Duodenal mucosa (tissue), 2 donors: ENCODE results near the gene MISP.
A peak's percentile ranks its signal among the peaks of the same experiment; 100 is the strongest.

Experiments used
- H3K27ac ChIP-seq: one replicate; pipeline ENCODE4 v1.7.0; 2013; ENCODE audit warnings: low read depth, low read length
- H3K27me3 ChIP-seq, 2 donors: one replicate each; pipeline ENCODE4 v1.7.0; 2013; ENCODE audit warnings: low read length in 2 of 2, control low read depth in 1 of 2; ENCODE audit not compliant: insufficient read depth in 2 of 2, control insufficient read depth in 1 of 2
- H3K36me3 ChIP-seq, 2 donors: one replicate each; pipeline ENCODE4 v1.7.0; 2013; ENCODE audit warnings: low read length in 2 of 2, control low read depth in 1 of 2; ENCODE audit not compliant: insufficient read depth in 2 of 2, control insufficient read depth in 1 of 2
- H3K4me1 ChIP-seq, 2 donors: one replicate each; pipeline ENCODE4 v1.7.0; 2013; ENCODE audit warnings: low read length in 2 of 2, control low read depth in 1 of 2; ENCODE audit not compliant: insufficient read depth in 2 of 2, control insufficient read depth in 1 of 2
- H3K4me3 ChIP-seq, 2 donors: one replicate each; pipeline ENCODE4 v1.7.0; 2013; ENCODE audit warnings: low read length in 2 of 2, low read depth in 1 of 2
- H3K9ac ChIP-seq, 2 donors: one replicate each; pipeline ENCODE4 v1.7.0; 2013; ENCODE audit warnings: low read length in 2 of 2, low read depth in 1 of 2
- H3K9me3 ChIP-seq, 2 donors: one replicate each; pipeline ENCODE4 v1.7.0; 2013; ENCODE audit warnings: low read length in 2 of 2, control low read depth in 1 of 2; ENCODE audit not compliant: control insufficient read depth in 1 of 2

MISP gene

GRCh38 chr19:746208-746819 lies 4.6 kb upstream of the MISP start:
- Histone ChIP-seq H3K36me3 (no peaks in the 10 kb centered on the region), H3K4me1 (peaks cover 15 to 21% of the 10 kb centered on the region in 2 donors), H3K9me3 (no peaks in the 10 kb centered on the region)

GRCh38 chr19:746956-747355 lies 4.0 kb upstream of the MISP start:
- Histone ChIP-seq H3K4me1 (peaks cover 15 to 21% of the 10 kb centered on the region in 2 donors), H3K9ac (no peak overlapping the region), H3K27me3 (no peaks in the 10 kb centered on the region), H3K9me3 (no peaks in the 10 kb centered on the region), H3K4me3 (no peak overlapping the region), H3K36me3 (no peaks in the 10 kb centered on the region), H3K27ac (no peak overlapping the region)

More at GRCh38 chr19:746208-746819, 4.6 kb upstream of the MISP start:
- Histone ChIP-seq H3K27ac (no peak overlapping the region), H3K9ac (no peak overlapping the region), H3K27me3 (no peaks in the 10 kb centered on the region), H3K4me3 (no peak overlapping the region)

- peaks cover 12 to 18% of the 10 kb centered on the region in 2 donors for H3K4me1 ChIP-seq
- no peaks in the 10 kb centered on the region for H3K9me3 ChIP-seq
- H3K36me3 ChIP-seq, result no peaks in the 10 kb centered on the region
- peak overlapping the region; percentile 77 for H3K27ac ChIP-seq
- H3K27me3 ChIP-seq, result no peaks in the 10 kb centered on the region
- peak overlapping the region; percentile 27 to 82 for H3K9ac ChIP-seq
- peak overlapping the region; percentile 16 to 35 for H3K4me3 ChIP-seq
Measured at GRCh38 chr19:747432-748273, 3.3 kb upstream of the MISP start.

GRCh38 chr19:748274-748598 lies 2.7 kb upstream of the MISP start:
- Histone ChIP-seq H3K36me3 (no peaks in the 10 kb centered on the region), H3K27me3 (no peaks in the 10 kb centered on the region), H3K9me3 (no peaks in the 10 kb centered on the region), H3K4me1 (peaks cover 12% of the 10 kb centered on the region in 2 donors), H3K9ac (peak overlapping the region; percentile 69 to 82), H3K27ac (peak overlapping the region; percentile 77), H3K4me3 (peak overlapping the region; percentile 68 to 70)

GRCh38 chr19:749811-750210 lies 1.1 kb upstream of the MISP start:
- Histone ChIP-seq H3K9me3 (no peaks in the 10 kb centered on the region), H3K27me3 (no peaks in the 10 kb centered on the region), H3K27ac (peak overlapping the region; percentile 80), H3K36me3 (no peaks in the 10 kb centered on the region), H3K4me1 (peaks cover 6 to 17% of the 10 kb centered on the region in 2 donors), H3K9ac (peak overlapping the region; percentile 77 to 82), H3K4me3 (peak overlapping the region; percentile 68 to 70)

GRCh38 chr19:751501-752341 lies 809 bp downstream of the MISP start:
- Histone ChIP-seq H3K4me1 (peaks cover 0 to 26% of the 10 kb centered on the region in 2 donors), H3K4me3 (peak overlapping the region; percentile 62 to 85), H3K9me3 (no peaks in the 10 kb centered on the region), H3K27ac (peak overlapping the region; percentile 97), H3K27me3 (no peaks in the 10 kb centered on the region), H3K36me3 (peaks cover 2 to 3% of the 10 kb centered on the region in 2 donors), H3K9ac (peak overlapping the region; percentile 79 to 94)

- Histone ChIP-seq H3K27me3 (no peaks in the 10 kb centered on the region), H3K36me3 (peaks cover 4 to 15% of the 10 kb centered on the region in 2 donors), H3K27ac (peak overlapping the region; percentile 96), H3K9ac (peak overlapping the region; percentile 82 to 86), H3K9me3 (no peaks in the 10 kb centered on the region), H3K4me1 (peaks cover 0 to 32% of the 10 kb centered on the region in 2 donors), H3K4me3 (peak overlapping the region; percentile 71 to 85)
Measured at GRCh38 chr19:752652-753517, 2.0 kb downstream of the MISP start.

- H3K9ac ChIP-seq, result peak overlapping the region; percentile 48 to 51
- H3K27ac ChIP-seq, result peak overlapping the region; percentile 38
Measured at GRCh38 chr19:754530-754929, 3.6 kb downstream of the MISP start.

GRCh38 chr19:755063-755462 lies 4.2 kb downstream of the MISP start:
- Histone ChIP-seq H3K9me3 (no peaks in the 10 kb centered on the region), H3K9ac (peak overlapping the region; percentile 48 to 51), H3K4me3 (peak overlapping the region; percentile 49 to 50)

More at GRCh38 chr19:754530-754929, 3.6 kb downstream of the MISP start:
- Histone ChIP-seq H3K36me3 (peaks cover 4 to 25% of the 10 kb centered on the region in 2 donors), H3K9me3 (no peaks in the 10 kb centered on the region), H3K27me3 (no peaks in the 10 kb centered on the region), H3K4me3 (peak overlapping the region; percentile 50), H3K4me1 (peaks cover 0 to 32% of the 10 kb centered on the region in 2 donors)

More at GRCh38 chr19:755063-755462, 4.2 kb downstream of the MISP start:
- Histone ChIP-seq H3K36me3 (peaks cover 8 to 30% of the 10 kb centered on the region in 2 donors), H3K27ac (peak overlapping the region; percentile 55), H3K4me1 (peaks cover 0 to 32% of the 10 kb centered on the region in 2 donors), H3K27me3 (no peaks in the 10 kb centered on the region)
